ENCODE results near the gene ANKRD9. TPM values are rescaled to one million over a fixed set of nuclear protein-coding genes. Genes with fewer than 3 reads are reported as not detected.

ANKRD9 gene
- total RNA-seq, 2 donors from 2014 or later: 6.0 to 6.9 TPM

GRCh38 chr14:102499401-102500157, 10.0 kb downstream of the ANKRD9 start:
- no peaks in the 10 kb centered on the region for H3K9me3 Mint-ChIP-seq
- ATAC-seq (replicated peaks): no peak
- H3K4me3 Mint-ChIP-seq: no peak overlapping the region
- no peaks in the 10 kb centered on the region for H3K27me3 Mint-ChIP-seq
- H3K27ac Mint-ChIP-seq: no peak overlapping the region
- no peaks in the 10 kb centered on the region for H3K36me3 Mint-ChIP-seq (ENCODE audit: low read depth)
- H3K4me1 Mint-ChIP-seq: peaks cover 11% of the 10 kb centered on the region

DNA sequence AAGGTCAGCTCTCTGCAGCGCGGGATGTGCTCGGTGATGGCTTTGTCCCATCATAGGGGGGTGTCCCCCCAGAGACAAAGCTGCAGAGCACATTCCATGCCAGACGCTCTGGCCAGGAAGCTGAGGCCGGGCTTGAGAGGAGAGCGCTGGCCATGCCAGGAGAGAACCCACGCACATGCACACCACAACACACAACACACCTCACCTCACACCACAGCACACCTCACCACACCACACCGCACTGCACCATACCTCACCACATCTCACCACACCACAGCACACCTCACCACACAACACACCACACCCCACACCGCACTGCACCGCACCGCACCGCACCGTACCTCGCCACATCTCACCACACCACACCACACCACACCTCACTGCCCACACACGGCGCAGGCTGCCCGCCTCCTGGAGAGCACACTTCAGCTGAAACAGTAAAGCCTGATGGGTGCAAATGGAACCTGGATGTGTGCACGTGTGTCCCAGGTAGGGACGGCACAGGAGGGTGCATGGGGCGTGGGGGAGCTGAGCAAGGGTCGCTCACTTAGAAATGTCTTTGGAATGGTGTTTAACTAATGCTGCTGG, 10.8 kb downstream of the ANKRD9 start:
- Mint-ChIP-seq H3K4me3 (no peak overlapping the region), H3K4me1 (peaks cover 11% of the 10 kb centered on the region), H3K27ac (no peak overlapping the region), H3K9me3 (no peaks in the 10 kb centered on the region), H3K36me3 (ENCODE audit: low read depth) (no peaks in the 10 kb centered on the region), H3K27me3 (no peaks in the 10 kb centered on the region)
- ATAC-seq (replicated peaks): no peak

GRCh38 chr14:102497998-102498677, 11.4 kb downstream of the ANKRD9 start:
- Mint-ChIP-seq H3K27ac (no peak overlapping the region), H3K9me3 (no peaks in the 10 kb centered on the region), H3K36me3 (ENCODE audit: low read depth) (no peaks in the 10 kb centered on the region), H3K27me3 (no peaks in the 10 kb centered on the region), H3K4me3 (no peak overlapping the region), H3K4me1 (peaks cover 8% of the 10 kb centered on the region)
- no peak for ATAC-seq (replicated peaks)

GRCh38 chr14:102496958-102497744, 12.4 kb downstream of the ANKRD9 start:
- Mint-ChIP-seq H3K36me3 (ENCODE audit: low read depth) (no peaks in the 10 kb centered on the region), H3K4me3 (no peak overlapping the region), H3K9me3 (no peaks in the 10 kb centered on the region), H3K27me3 (no peaks in the 10 kb centered on the region), H3K27ac (no peak overlapping the region), H3K4me1 (peaks cover 8% of the 10 kb centered on the region)
- no peak for ATAC-seq (replicated peaks)

GRCh38 chr14:102496331-102496691, 13.3 kb downstream of the ANKRD9 start:
- no peak overlapping the region for H3K27ac Mint-ChIP-seq
- H3K4me1 Mint-ChIP-seq: peaks cover 8% of the 10 kb centered on the region
- H3K9me3 Mint-ChIP-seq: no peaks in the 10 kb centered on the region
- H3K36me3 Mint-ChIP-seq (ENCODE audit: low read depth): no peaks in the 10 kb centered on the region
- H3K27me3 Mint-ChIP-seq: no peaks in the 10 kb centered on the region
- no peak overlapping the region for H3K4me3 Mint-ChIP-seq
- no peak for ATAC-seq (replicated peaks)

- Mint-ChIP-seq H3K9me3 (no peaks in the 10 kb centered on the region), H3K36me3 (ENCODE audit: low read depth) (no peaks in the 10 kb centered on the region), H3K4me1 (peaks cover 7% of the 10 kb centered on the region), H3K27me3 (no peaks in the 10 kb centered on the region), H3K27ac (peak overlapping the region; percentile 37), H3K4me3 (no peak overlapping the region)
- no peak for ATAC-seq (replicated peaks)
These were observed 13.9 kb downstream of the ANKRD9 start for GRCh38 chr14:102495491-102496330.

- H3K27me3 Mint-ChIP-seq: no peaks in the 10 kb centered on the region
- H3K36me3 Mint-ChIP-seq (ENCODE audit: low read depth): no peaks in the 10 kb centered on the region
- no peaks in the 10 kb centered on the region for H3K4me1 Mint-ChIP-seq
- ATAC-seq (replicated peaks): no peak
- no peak overlapping the region for H3K4me3 Mint-ChIP-seq
- no peak overlapping the region for H3K27ac Mint-ChIP-seq
- no peaks in the 10 kb centered on the region for H3K9me3 Mint-ChIP-seq
These were observed 16.0 kb downstream of the ANKRD9 start for GRCh38 chr14:102493585-102493984.

DNA sequence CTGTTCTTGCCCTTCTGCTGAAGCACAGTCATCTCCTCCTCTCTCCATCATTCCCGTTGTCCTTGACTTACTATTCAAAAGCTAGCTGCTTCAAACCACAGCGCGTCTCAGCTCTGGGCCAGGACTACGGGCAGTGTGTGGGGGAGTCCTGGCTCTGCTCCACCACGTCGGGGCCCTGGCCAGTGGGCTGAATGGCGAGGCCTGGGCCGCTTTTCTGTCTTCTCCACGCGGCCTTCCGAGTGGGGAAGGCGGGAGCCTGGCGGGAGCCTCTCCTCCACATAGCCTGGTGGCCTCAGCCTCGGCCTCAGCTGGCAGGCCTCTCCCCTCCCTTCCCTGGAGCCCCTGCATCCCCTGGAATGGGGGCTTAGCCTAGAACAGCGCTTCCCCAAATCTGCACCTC, 16.5 kb downstream of the ANKRD9 start:
- no peaks in the 10 kb centered on the region for H3K9me3 Mint-ChIP-seq
- ATAC-seq (replicated peaks): no peak
- no peak overlapping the region for H3K4me3 Mint-ChIP-seq
- H3K4me1 Mint-ChIP-seq: no peaks in the 10 kb centered on the region
- no peaks in the 10 kb centered on the region for H3K27me3 Mint-ChIP-seq
- no peak overlapping the region for H3K27ac Mint-ChIP-seq
- no peaks in the 10 kb centered on the region for H3K36me3 Mint-ChIP-seq (ENCODE audit: low read depth)

DNA sequence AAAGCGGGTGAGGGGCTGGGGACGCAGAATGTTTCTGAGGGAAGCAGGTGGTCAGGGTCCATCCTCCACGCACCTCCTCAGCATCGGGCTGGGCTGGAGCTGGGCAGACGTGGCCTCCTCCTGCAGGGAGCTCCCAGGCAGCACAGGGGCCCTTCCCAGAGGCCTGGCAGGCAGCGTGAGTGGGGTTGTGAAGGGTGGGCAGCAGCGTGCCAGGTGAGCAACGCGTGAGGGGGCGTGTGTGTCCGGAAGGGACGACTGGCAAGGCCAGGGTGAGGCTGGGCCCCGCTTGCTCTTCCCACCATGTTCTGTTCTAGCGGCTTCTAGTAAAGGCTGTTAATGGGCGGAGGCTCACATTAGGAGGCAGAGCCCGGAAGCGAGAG, 17.1 kb downstream of the ANKRD9 start:
- Mint-ChIP-seq H3K27ac (no peak overlapping the region), H3K4me3 (no peak overlapping the region), H3K27me3 (no peaks in the 10 kb centered on the region), H3K9me3 (no peaks in the 10 kb centered on the region), H3K36me3 (ENCODE audit: low read depth) (no peaks in the 10 kb centered on the region), H3K4me1 (no peaks in the 10 kb centered on the region)
- ATAC-seq (replicated peaks): no peak

GRCh38 chr14:102491786-102492530, 17.6 kb downstream of the ANKRD9 start:
- no peak overlapping the region for H3K4me3 Mint-ChIP-seq
- no peak for ATAC-seq (replicated peaks)
- no peaks in the 10 kb centered on the region for H3K36me3 Mint-ChIP-seq (ENCODE audit: low read depth)
- H3K4me1 Mint-ChIP-seq: no peaks in the 10 kb centered on the region
- H3K27me3 Mint-ChIP-seq: no peaks in the 10 kb centered on the region
- no peaks in the 10 kb centered on the region for H3K9me3 Mint-ChIP-seq
- no peak overlapping the region for H3K27ac Mint-ChIP-seq

GRCh38 chr14:102491366-102491765, 18.2 kb downstream of the ANKRD9 start:
- no peaks in the 10 kb centered on the region for H3K27me3 Mint-ChIP-seq

GRCh38 chr14:102490456-102490855, 19.1 kb downstream of the ANKRD9 start:
- H3K4me3 Mint-ChIP-seq: no peak overlapping the region
- no peaks in the 10 kb centered on the region for H3K4me1 Mint-ChIP-seq
- no peaks in the 10 kb centered on the region for H3K36me3 Mint-ChIP-seq (ENCODE audit: low read depth)
- ATAC-seq (replicated peaks): no peak
- no peaks in the 10 kb centered on the region for H3K9me3 Mint-ChIP-seq
- H3K27me3 Mint-ChIP-seq: no peaks in the 10 kb centered on the region
- no peak overlapping the region for H3K27ac Mint-ChIP-seq

More at GRCh38 chr14:102491366-102491765, 18.2 kb downstream of the ANKRD9 start:
- no peak overlapping the region for H3K27ac Mint-ChIP-seq
- no peaks in the 10 kb centered on the region for H3K36me3 Mint-ChIP-seq (ENCODE audit: low read depth)
- H3K4me3 Mint-ChIP-seq: no peak overlapping the region
- H3K4me1 Mint-ChIP-seq: no peaks in the 10 kb centered on the region
- no peak for ATAC-seq (replicated peaks)
- H3K9me3 Mint-ChIP-seq: no peaks in the 10 kb centered on the region

- ATAC-seq (replicated peaks): no peak
- Mint-ChIP-seq H3K4me3 (no peak overlapping the region), H3K4me1 (no peaks in the 10 kb centered on the region), H3K27ac (no peak overlapping the region), H3K36me3 (ENCODE audit: low read depth) (no peaks in the 10 kb centered on the region), H3K27me3 (no peaks in the 10 kb centered on the region), H3K9me3 (peaks cover 4% of the 10 kb centered on the region)
These were observed 22.4 kb downstream of the ANKRD9 start for GRCh38 chr14:102487204-102487577.
